Middle frontal gyrus (tissue), 1 donor: ENCODE results near the gene PRSS16.
"Not testable (repeated sequence)": the region's sequence is repeated elsewhere in the genome, so short reads cannot be mapped to it uniquely, and the experiment has no call there.

Experiments
- DNase-seq: peaks from one replicate; pipeline ENCODE4 v3.0.0-alpha.2; 2015; ENCODE audit warnings: low spot score; ENCODE audit errors: extremely low spot score

Gene PRSS16

GRCh38 chr6:27247133-27247836, at the start of gene PRSS16:
PRSS16 (plus strand) TSS chr6:27247701; CDS start chr6:27247738, 37 bp downstream.
- no peak for DNase-seq

GRCh38 chr6:27205375-27206278, 41.9 kb upstream of the PRSS16 start:
- no peak for DNase-seq

GRCh38 chr6:27206806-27207205, 40.7 kb upstream of the PRSS16 start:
- DNase-seq: no peak

DNA sequence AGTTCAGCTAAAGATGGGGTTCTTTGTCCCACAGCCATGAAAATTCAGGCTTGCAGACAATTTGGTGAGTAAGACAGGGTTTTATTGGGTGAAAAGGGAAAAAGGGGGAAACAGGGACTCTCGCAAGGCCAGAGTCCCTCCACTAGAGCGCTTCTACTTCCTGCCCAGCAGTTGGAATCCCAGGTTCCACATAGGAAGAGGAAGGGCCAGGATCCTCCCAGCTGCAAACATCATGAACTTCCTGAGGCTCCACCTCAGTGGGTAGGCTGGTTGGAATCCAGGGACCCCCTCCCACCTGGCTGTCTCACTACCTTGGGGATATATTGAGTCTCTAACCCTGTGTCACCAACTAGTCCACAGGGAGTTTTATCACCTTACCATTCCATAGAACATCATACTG, 39.5 kb upstream of the PRSS16 start:
- no peak for DNase-seq

- DNase-seq: no peak
Measured at GRCh38 chr6:27209196-27209595, 38.3 kb upstream of the PRSS16 start.

DNA sequence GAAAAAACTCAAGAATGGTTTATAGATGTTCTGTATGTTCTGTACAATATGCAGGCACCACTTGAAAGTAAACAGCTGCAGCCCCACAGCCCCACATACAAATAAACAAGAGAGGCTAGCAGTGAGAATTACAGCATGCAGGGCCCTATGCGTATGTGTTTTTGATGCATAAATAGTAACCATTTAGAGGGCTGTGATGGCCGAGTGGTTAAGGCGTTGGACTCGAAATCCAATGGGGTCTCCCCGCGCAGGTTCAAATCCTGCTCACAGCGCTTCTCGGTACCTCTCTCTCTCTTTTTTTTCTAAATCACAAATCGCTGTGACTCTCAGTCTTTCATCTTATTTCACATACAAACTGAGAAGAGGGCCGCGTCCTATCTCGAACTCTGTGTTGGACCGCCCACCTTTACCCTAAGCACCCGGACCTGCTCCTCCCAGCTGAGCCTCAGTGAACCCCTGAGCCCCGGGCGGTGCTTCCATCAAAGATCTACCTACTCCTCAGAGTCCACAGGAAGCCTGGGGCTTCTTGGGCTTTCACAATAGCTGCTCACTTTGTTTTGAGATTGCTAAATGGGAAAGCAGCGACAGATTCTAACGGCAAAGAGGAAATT, 37.7 kb upstream of the PRSS16 start:
- no peak for DNase-seq

- DNase-seq: not testable (repeated sequence)
Measured at GRCh38 chr6:27213091-27213517, 34.4 kb upstream of the PRSS16 start.

DNA sequence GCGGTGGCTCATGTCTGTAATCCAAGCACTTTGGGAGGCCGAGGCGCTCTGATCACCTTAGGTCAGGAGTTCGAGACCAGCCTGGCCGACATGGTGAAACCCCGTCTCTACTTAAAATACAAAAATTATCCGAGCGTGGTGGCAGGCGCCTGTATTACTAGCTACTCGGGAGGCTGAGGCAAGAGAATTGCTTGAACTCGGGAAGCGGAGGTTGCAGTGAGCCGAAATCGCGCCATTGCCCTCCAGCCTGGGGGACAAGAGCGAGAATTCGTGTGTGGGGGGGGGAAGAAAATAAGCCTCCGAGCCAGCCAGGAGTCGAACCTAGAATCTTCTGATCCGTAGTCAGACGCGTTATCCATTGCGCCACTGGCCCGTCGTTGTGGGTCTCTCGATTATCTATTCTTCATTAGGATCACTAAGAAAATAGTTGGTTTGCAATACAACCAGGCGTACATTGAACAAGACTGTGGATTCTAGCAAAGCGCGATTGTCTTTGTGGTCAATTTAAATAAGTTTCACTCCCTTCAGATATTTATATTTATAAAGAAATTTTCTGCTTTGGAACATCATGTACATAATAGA, 33.9 kb upstream of the PRSS16 start:
- no peak for DNase-seq

DNA sequence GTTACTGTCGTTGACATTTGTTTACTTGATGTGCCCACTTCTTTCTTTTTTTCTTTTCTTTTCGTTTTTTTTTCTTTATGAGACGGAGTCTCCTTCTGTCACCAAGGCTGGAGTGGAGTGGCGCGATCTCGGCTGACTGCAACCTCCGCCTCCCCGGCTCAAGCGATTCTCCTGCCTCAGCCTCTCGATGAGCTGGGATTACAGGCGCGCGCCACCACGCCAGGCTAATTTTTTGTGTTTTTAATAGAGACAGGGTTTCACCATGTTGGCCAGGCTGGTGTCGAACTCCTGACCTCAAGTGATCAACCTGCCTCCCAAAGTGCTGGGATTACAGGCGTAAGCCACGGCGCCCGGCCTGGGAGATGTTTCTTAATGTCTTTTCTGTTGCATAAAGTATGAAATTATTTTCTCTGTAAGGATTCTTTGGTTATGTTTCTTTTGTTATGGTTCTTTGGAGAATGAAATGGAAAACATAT, 33.3 kb upstream of the PRSS16 start:
- DNase-seq: no peak

DNA sequence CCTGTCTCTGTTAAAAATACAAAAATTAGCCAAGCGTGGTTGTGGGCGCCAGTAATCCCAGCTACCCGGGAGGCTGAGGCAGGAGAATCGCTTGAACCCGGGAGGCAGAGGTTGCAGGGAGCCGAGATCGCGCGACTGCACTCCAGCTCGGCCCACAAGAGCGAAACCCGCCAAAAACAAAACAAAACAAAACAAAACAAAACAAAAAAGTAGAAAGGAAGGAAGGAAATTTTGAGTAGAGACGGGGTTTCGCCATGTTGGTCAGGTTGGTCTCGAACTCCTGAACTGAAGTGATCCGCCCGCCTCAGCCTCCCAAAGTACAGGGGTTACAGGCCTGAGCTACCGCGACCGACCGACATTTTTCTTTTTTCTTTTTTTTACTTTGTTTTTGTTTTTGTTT, 30.6 kb upstream of the PRSS16 start:
- DNase-seq: no peak

- not testable (repeated sequence) for DNase-seq
Measured at GRCh38 chr6:27222971-27223370, 24.5 kb upstream of the PRSS16 start.

DNA sequence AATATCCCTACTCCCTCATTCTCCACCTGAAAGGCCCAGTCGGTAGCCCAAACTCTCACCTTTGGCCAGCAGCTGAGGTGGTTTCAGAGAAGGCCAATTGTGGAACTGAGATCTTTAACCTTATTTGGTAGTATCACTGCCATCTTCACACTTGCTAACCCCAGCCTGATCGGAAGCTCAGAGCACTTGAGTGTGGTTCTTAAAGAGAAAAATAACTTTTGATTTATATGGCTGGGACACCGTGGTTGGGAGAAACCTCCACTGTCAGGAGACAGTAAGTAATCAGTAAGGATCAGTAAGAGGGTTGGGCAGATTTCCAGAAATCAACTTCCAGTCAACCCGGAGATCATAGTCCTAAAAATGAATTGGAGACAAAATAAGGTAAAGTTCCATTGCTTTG, 22.8 kb upstream of the PRSS16 start:
- DNase-seq: no peak

- DNase-seq: no peak
Measured at GRCh38 chr6:27228963-27229477, 18.5 kb upstream of the PRSS16 start.

- no peak for DNase-seq
Measured at GRCh38 chr6:27230758-27231111, 16.8 kb upstream of the PRSS16 start.

- DNase-seq: no peak
Measured at GRCh38 chr6:27234576-27234975, 12.9 kb upstream of the PRSS16 start.

- DNase-seq: no peak
Measured at GRCh38 chr6:27237089-27237803, 10.3 kb upstream of the PRSS16 start.

DNA sequence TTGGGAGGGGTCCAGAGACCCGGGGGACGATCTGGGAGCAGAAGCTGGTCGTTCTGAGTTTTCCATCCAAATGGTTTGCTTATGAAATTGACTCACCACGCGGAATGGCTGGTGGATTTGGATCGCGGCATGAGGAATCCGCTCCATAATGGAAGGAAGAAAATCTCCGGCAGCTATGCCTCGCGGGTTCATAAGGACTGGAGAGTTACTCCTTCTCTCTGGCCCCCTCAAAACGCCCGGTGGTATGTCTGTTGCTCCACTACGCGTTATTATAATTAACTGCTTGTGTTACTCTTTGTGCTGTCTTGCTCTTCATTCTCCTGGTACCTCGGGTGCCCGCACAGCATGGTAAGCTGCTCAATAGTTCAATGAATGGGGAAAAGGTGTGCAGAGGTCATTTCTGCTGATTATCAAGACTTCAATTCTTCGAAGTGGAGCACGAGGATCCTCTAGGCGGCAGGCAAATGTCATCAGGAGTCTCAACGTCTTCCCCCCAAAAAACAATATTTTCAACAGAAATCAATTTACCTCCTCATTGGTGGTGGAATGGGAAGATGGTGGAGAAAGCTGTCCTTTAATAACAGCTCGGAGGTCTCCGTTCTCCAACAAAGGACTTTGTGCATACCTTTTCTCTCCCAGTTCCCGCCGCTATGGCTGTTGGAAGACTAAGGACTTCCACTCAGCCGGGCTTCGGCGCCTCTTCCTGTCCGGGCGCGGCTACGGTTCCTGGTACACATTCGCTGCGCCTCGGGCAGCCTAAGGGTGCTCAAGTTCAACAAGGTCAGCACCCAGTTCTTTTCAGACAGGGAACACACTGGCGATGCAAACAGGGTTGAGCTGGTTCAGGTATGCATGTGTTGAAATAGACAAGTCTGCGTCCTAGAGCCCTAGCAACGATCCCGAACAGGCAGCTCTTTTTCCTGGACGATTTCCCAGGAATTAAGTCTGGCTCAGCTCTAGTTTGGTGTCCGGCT, 9.2 kb upstream of the PRSS16 start:
- DNase-seq: no peak

DNA sequence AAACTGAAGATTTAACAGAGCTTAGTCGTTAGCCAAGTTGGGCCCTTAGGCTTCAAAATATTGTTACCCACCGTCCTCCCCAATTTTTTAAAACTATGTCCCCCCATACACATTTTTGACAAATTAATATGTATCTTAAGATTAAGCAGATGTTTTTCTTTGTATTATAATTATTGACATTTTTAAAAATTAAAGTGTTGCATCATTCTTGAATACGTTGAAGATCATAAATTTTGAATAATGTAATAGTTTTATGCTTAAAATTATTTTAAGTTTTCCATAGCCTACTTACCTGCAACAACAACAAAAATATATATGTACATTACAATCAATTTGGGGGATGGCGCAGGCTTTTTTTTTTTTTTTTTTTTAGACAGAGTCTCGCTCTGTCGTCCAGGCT, 8.2 kb upstream of the PRSS16 start:
- DNase-seq: no peak

DNA sequence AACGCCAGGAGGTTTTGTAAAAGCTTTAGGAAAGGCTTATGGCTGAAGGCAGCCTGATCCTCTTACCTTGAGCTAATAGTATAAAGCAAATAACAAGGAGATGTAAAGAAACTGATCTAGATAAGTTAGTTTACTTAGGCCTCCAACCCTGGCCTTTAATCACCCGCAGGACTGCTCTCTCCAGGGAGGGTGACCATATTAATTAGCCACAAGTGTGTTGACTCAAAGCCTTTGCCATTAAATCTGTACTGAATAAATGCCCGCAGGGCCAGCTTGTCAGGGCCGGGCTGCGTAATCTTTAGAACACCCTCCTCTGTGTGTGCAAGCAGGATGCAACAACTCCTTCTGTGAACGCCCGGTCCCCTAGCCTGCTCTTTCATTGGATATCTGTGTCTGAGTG, 6.1 kb upstream of the PRSS16 start:
- no peak for DNase-seq
